Measurements from ENCODE around the gene MYO7A.

DNA sequence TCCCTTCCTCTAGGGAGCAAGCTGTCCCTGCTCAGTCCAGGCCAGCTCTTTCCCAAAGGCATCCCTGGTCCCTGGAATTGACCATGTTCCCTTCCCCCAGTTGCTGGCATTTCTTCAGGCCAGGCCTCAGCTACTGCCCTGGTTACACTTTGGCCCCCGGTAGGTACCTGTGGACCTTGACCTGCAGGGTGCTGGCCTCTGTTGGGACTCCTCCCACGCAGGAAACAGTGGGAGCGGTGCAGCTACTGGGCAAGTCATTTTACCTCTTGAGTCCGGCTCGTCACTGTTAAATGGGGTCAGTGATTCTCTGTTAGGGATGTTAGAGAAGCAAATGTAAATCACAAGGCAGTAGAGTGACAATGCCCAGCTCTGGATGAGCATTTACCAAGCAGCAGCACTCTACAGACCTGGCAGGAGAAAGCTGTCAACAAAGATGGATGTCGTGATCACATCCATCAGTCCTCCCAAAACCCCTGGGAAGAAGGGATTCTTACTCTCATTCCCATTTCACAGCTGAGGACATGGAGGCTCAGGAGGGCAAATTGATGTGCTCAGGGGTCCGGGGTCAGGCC is 16.9 kb downstream of the MYO7A start:
- TF ChIP-seq, protein P1, sequence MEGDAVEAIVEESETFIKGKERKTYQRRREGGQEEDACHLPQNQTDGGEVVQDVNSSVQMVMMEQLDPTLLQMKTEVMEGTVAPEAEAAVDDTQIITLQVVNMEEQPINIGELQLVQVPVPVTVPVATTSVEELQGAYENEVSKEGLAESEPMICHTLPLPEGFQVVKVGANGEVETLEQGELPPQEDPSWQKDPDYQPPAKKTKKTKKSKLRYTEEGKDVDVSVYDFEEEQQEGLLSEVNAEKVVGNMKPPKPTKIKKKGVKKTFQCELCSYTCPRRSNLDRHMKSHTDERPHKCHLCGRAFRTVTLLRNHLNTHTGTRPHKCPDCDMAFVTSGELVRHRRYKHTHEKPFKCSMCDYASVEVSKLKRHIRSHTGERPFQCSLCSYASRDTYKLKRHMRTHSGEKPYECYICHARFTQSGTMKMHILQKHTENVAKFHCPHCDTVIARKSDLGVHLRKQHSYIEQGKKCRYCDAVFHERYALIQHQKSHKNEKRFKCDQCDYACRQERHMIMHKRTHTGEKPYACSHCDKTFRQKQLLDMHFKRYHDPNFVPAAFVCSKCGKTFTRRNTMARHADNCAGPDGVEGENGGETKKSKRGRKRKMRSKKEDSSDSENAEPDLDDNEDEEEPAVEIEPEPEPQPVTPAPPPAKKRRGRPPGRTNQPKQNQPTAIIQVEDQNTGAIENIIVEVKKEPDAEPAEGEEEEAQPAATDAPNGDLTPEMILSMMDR (IDR thresholded peaks at IDR 0.05): no peak
- TF ChIP-seq POLR2A (IDR thresholded peaks at IDR 0.05; ENCODE audit: low read depth): no peak
